Left lung (tissue), 10 donors: ENCODE results near the gene BAZ1A. TPM values are rescaled to one million over a fixed set of nuclear protein-coding genes. Genes with fewer than 3 reads are reported as not detected.
A peak's percentile ranks its signal among the peaks of the same experiment; 100 is the strongest.

Experiments used
- ATAC-seq: fragments of 200-7000 bp; cut with Tn5 transposase; one replicate; pipeline ENCODE4 v1.9.1; 2020; ENCODE audit warnings: moderate library complexity
- DNase-seq, 4 donors: peaks; one replicate each; pipeline ENCODE4 v3.0.0-alpha.2; 2013 to 2020
- H3K27ac ChIP-seq, 2 donors: fragments of 200-600 bp; sonication (generic) in 1 of 2; one replicate each; pipeline versions ENCODE4 v1.5.0 to v1.8.0; 2020 to 2021
- H3K27me3 ChIP-seq, 2 donors: fragments of 200-600 bp; sonication (generic) in 1 of 2; one replicate each; pipeline versions ENCODE4 v1.5.0 to v1.8.0; 2020 to 2021
- H3K36me3 ChIP-seq, 2 donors: fragments of 200-600 bp; sonication (generic) in 1 of 2; one replicate each; pipeline versions ENCODE4 v1.5.0 to v1.8.0; 2020 to 2021
- H3K4me1 ChIP-seq, 2 donors: fragments of 200-600 bp; one replicate each; pipeline ENCODE4 v1.8.0; 2021
- H3K4me3 ChIP-seq, 2 donors: fragments of 200-600 bp; sonication (generic) in 1 of 2; one replicate each; pipeline versions ENCODE4 v1.5.0 to v1.8.0; 2020 to 2021; ENCODE audit warnings: mild to moderate bottlenecking in 1 of 2
- H3K9me3 ChIP-seq, 2 donors: fragments of 200-600 bp; sonication (generic) in 1 of 2; one replicate each; pipeline versions ENCODE4 v1.5.0 to v1.8.0; 2020 to 2021
- CTCF ChIP-seq, 2 donors: fragments of 200-600 bp; sonication (generic) in 1 of 2; IDR thresholded peaks; one replicate each; pipeline versions ENCODE4 v1.5.0 to v1.8.0; 2021; ENCODE audit warnings: antibody characterized with exemption in 2 of 2
- intact Hi-C, 2 donors: fragments of 100-400 bp; cut with DNase I; formaldehyde crosslinking; loops; one replicate each; pipeline versions ENCODE4 v1.11.2 to v1.14.2; 2022
- polyA plus RNA-seq, 6 donors: library from polyadenylated mRNA; unstranded; fragments of 120-200 nt; gene quantifications; one replicate each; pipeline ENCODE4 v1.2.1, GENCODE V29; 2013; ENCODE audit not compliant: insufficient read length in 6 of 6
- total RNA-seq, 2 donors: library from RNA; stranded (reverse); fragmentation: NEBNext Ultra II Directional; extraction: Animal tissue kit (Norgen Biotek cat#: 25700); gene quantifications; one replicate each; pipeline ENCODE4 v1.2.1, GENCODE V29; 2021
- donor health status: DM: no; HTN: yes; CAD: no.
- donor health status: DM: no; HTN: no; CAD: no.

BAZ1A gene
- total and polyA plus RNA-seq, 8 donors = 30.4 to 50.4 (median 33.9) TPM

DNA sequence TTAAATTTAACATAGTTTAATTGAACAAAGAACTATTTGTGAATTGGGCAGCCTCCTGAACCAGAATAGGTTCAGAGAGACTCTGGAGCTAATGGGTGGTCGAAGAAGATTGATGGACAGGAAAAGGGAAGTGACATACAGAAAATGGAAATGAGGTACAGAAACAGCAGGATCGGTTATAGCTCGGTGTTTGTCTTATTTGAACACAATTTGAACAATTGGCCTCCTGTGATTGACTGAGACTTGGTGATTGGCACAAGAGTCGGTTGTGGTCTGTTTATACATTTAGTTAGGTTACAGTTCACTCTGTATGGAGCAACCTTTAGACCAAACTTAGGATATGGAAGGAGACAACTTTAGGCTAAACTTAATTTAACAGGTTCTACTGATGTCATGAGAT, 142.4 kb downstream of the BAZ1A start:
- H3K9me3 ChIP-seq = no peaks in the 10 kb centered on the region
- no peaks in the 10 kb centered on the region for H3K36me3 ChIP-seq
- intact Hi-C loops = no loop called here
- H3K27ac ChIP-seq = no peak overlapping the region
- no peak for TF ChIP-seq CTCF (IDR thresholded peaks at IDR 0.05)
- H3K4me1 ChIP-seq = no peaks in the 10 kb centered on the region
- no peak overlapping the region for H3K4me3 ChIP-seq
- ATAC-seq (no peak), DNase-seq (no peak)
- H3K27me3 ChIP-seq = no peaks in the 10 kb centered on the region

DNA sequence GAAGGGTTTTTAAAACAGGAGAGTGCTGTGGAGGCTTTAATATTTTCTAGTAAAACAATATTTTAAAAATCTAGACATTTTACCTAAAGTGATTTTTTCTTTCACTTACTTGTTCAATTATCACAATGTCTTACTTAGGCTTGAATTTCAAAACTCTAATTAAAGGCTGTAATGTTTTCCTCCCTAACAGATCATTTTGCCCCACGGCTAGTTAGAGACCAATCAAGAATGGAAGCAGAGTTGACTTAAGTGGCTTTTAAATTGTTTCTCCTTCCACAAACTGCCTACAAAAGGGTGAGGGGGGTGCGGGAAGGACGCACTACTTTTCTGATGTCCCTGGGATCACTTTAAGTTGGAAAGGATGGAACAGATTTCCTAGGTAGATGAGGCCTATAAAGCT, 151.3 kb downstream of the BAZ1A start:
- Histone ChIP-seq H3K9me3 (no peaks in the 10 kb centered on the region), H3K4me1 (peaks cover 0 to 4% of the 10 kb centered on the region in 2 donors), H3K27ac (no peak overlapping the region), H3K27me3 (no peaks in the 10 kb centered on the region), H3K36me3 (no peaks in the 10 kb centered on the region), H3K4me3 (no peak overlapping the region)
- ATAC-seq (no peak), DNase-seq (no peak)
- TF ChIP-seq CTCF (IDR thresholded peaks at IDR 0.05) = no peak
- intact Hi-C loops = no loop called here

DNA sequence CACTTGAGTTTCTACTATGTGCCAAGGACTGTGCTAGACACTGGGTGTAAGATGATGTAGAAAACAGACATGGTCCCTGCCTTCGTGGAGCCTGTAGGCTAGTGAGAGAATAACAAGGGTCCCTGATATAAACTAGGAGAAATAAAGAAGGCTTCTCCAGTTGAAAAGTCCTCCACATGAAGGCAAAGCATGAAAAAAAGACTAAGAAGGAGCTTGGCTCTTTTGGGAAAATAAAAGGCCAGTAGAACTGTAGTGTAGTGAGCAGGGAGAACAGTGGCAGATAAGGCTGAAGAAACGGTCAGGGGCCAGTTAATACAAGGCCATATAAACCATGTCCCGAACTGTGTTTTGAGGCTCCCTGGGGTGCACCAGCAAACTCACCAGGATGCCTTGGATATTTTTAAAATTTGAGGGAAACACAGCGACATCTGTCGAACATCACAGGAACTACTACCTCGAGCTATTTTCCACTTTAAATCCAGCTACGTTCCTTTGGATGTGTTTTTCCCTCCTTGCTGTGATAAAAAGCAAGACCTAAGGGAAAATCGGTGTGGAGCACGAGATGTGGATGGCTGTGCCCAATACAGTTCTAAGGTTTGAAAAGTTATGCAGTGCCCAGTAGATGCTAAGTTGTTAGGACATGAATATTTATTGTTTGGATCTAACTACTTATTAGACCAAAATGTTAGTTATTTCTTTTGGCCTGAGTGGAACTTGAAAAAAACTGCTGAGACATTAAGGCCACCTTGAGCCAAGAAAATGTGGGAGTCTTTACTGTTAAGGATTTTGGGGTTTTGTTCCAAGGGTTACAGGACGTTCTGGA, 152.2 kb downstream of the BAZ1A start:
- peak in 2 of 4 donors; percentile 55 to 58 for DNase-seq

DNA sequence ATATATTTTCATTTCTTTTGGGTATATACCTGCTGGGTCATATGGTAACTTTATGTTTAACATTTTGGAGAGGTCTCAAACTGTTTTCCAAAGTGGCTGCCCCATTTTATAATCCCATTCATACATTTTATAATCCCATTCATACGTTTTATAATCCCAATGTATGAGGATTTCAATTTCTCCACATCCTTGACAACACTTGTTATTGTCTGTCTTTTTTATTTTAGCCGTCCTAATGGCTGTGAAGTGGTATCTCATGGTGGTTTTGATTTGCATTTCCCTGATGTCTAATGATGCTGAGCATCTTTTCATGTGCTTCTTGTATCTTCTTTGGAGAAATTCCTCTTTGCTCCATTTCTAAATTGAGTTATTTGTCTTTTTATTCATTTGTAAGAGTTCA, 154.0 kb downstream of the BAZ1A start:
- intact Hi-C loops = no loop called here
- H3K4me1 ChIP-seq = peaks cover 0 to 4% of the 10 kb centered on the region in 2 donors
- H3K27me3 ChIP-seq = no peaks in the 10 kb centered on the region
- DNase-seq (no peak), ATAC-seq (no peak)
- no peak overlapping the region for H3K4me3 ChIP-seq
- H3K27ac ChIP-seq = no peak overlapping the region
- no peak for TF ChIP-seq CTCF (IDR thresholded peaks at IDR 0.05)
- H3K9me3 ChIP-seq = no peaks in the 10 kb centered on the region
- no peaks in the 10 kb centered on the region for H3K36me3 ChIP-seq

More for the DNA sequence above, 152.2 kb downstream of the BAZ1A start:
- intact Hi-C loops = no loop called here
- H3K27ac ChIP-seq = no peak overlapping the region
- H3K27me3 ChIP-seq = no peaks in the 10 kb centered on the region
- peak; percentile 68 to 77 for TF ChIP-seq CTCF (IDR thresholded peaks at IDR 0.05)
- H3K9me3 ChIP-seq = no peaks in the 10 kb centered on the region
- no peak overlapping the region for H3K4me3 ChIP-seq
- peaks cover 0 to 4% of the 10 kb centered on the region in 2 donors for H3K4me1 ChIP-seq
- peak; percentile 89 for ATAC-seq
- H3K36me3 ChIP-seq = no peaks in the 10 kb centered on the region

GRCh38 chr14:34718750-34719304, 156.3 kb downstream of the BAZ1A start:
- TF ChIP-seq CTCF (IDR thresholded peaks at IDR 0.05) = no peak
- DNase-seq (no peak), ATAC-seq (no peak)
- Histone ChIP-seq H3K4me3 (no peak overlapping the region), H3K9me3 (no peaks in the 10 kb centered on the region), H3K4me1 (peaks cover 0 to 14% of the 10 kb centered on the region in 2 donors), H3K36me3 (no peaks in the 10 kb centered on the region), H3K27ac (no peak overlapping the region), H3K27me3 (no peaks in the 10 kb centered on the region)
- intact Hi-C loops = no loop called here
